ENCODE results near the gene ERO1A. TPM values are rescaled to one million over a fixed set of nuclear protein-coding genes. Genes with fewer than 3 reads are reported as not detected.
"Not testable (repeated sequence)": the region's sequence is repeated elsewhere in the genome, so short reads cannot be mapped to it uniquely, and the experiment has no call there.

The ERO1A gene
- total RNA-seq (2014; rRNA removed; shearing (Covaris generic)): 58.8 and 62.2 TPM in 2 replicates

- DNase-seq (ENCODE audit: low spot score): peak; percentile 68
These were observed at the start of gene ERO1A for GRCh38 chr14:52695481-52696091. Gene ERO1A, minus strand, starts transcription at chr14:52695558. Its CDS starts 77 bp downstream, at chr14:52695481.

DNA sequence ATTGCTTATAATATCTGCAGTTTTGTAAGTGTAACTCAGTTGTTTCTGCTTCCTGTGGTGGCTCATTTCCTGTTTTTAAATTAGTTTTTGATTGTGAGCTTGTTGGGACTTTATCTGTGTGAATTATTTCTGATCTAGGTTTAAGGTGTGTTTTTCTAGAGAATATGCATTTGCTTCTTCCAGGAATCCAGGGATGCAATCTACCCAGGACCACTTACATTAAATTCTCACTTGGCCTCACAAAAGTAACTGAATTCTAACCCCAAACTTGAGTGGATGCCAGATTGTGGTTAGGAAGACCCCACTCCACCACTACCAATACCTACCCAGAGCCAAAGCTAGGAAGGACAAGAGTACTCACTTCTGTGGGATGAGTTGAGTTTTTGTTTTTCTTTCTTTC is 46.5 kb upstream of the ERO1A start:
- DNase-seq (ENCODE audit: low spot score): no peak

- DNase-seq (ENCODE audit: low spot score): no peak
These were observed 45.4 kb upstream of the ERO1A start for GRCh38 chr14:52740751-52741150.

GRCh38 chr14:52738409-52738808 is 43.1 kb upstream of the ERO1A start:
- no peak for DNase-seq (ENCODE audit: low spot score)

GRCh38 chr14:52735921-52736489 is 40.6 kb upstream of the ERO1A start:
- DNase-seq (ENCODE audit: low spot score): no peak

DNA sequence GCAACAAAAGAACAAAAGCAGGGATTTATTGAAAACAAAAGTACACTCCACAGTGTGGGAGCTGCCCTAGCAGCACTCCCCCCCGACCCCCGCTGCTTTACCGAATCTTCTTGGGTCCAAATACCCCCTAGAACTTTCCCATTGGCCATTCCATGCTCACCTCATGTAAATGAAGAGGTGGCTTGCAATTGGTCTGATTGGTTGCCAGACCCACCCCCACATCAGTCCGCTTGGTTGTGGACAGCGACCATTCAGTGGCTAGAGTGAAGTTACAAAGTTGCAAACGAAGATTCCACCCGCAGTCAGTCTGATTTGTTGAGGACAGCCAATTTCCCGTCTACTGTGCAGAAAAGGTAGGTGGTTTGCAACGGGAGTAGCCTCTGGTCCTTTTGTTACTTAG is 38.5 kb upstream of the ERO1A start:
- no peak for DNase-seq (ENCODE audit: low spot score)

- no peak for DNase-seq (ENCODE audit: low spot score)
These were observed 35.4 kb upstream of the ERO1A start for GRCh38 chr14:52730709-52731111.

GRCh38 chr14:52729925-52730708 is 34.8 kb upstream of the ERO1A start, which contains the start of gene STYX:
Gene STYX, plus strand, starts transcription at chr14:52730166. Its CDS starts 309 bp downstream, at chr14:52730475.
- DNase-seq (ENCODE audit: low spot score): peak; percentile 95

DNA sequence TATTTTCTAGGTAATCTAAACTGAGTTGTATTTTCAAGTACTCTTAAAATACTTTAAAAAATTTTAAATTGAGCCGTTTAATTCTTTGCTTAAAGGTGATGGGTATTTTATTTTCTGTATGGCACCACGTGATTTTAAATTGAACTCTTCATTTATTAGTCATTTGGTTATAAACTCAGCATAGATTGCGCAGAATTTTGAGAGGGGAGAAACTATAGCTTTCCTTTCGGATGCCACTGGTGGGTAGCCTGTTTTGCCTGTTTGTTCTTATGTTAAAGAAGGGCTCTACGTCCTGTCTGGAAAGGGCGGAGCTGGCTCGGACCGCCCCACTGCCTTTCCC is 34.2 kb upstream of the ERO1A start:
- DNase-seq (ENCODE audit: low spot score): no peak

GRCh38 chr14:52729035-52729434 is 33.7 kb upstream of the ERO1A start:
- not testable (repeated sequence) for DNase-seq (ENCODE audit: low spot score)

- DNase-seq (ENCODE audit: low spot score): not testable (repeated sequence)
These were observed 32.2 kb upstream of the ERO1A start for GRCh38 chr14:52727509-52727908.

DNA sequence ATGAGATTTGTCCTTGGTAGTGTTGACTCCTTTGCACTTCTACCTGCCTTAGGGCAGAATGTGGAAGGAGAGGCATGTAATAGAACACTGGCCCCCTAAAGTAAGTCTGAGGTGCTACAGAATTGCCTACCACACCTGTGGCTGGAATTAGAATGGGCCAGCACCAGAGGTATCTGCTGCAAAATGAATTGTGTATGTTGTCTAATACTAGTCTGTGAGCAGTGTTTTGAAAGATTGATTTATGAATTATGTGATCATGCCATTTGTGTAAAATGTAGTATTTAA is 28.9 kb upstream of the ERO1A start:
- no peak for DNase-seq (ENCODE audit: low spot score)

- DNase-seq (ENCODE audit: low spot score): no peak
These were observed 28.4 kb upstream of the ERO1A start for GRCh38 chr14:52723514-52724359.

DNA sequence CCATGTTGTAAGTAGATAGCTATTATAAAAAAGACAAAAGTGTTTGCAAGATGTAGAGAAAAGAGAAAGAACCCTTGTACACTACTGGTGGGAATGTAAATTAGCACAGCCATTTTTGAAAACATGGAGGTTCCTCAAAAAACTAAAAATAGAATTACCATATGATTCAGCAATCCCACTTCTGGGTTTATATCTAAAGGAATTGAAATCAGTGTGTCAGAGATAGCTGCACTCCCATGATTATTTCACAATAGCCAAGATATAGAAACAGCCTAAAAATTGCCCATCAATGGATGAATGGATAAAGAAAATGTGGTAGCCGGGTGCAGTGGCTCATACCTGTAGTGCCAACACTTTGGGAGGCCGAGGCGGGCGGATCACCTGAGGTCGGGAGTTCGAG is 20.8 kb upstream of the ERO1A start:
- no peak for DNase-seq (ENCODE audit: low spot score)

- no peak for DNase-seq (ENCODE audit: low spot score)
These were observed 16.3 kb upstream of the ERO1A start for GRCh38 chr14:52711666-52712065.

DNA sequence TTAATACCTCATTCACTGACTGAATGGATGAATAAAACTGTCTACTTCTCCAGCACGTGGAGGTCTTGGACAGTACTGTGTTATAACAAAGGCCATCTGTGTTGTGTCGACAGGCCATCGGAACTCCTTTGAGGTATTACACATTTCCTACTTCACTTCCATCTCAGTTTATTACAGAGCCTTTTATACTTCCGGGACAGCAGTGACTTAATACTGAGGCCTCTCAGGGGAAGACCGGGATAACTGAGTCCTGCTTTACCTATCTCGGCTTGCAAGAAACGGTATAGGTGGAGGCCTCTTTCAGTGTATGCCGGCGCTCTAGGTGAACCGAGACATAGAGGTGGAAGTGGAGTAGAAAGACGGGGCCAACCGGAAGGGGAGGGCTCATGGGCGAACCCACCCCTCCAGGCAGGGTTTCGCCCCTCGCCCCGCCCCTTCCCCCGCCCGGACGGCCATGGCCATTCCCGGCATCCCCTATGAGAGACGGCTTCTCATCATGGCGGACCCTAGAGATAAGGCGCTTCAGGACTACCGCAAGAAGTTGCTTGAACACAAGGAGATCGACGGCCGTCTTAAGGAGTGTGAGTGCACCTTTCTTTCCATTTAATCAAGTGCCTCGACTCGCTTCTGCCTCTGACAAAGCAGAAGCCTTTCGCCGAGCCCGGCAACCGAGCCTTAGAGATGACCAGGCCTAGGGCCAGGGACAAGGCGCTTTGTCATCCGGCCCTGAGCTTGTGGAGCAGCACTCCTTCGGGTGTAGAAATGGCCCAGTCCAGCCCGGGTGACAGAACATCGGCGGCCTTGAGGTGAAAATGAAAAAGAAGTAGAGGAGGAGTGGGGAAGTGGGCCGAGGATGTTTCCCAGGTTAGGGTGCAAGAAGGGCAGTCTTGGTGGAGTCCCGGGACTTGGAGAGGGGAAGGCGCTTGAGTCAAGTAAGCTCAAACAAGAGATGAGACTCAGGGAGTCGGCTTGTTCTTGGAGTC is 11.7 kb upstream of the ERO1A start, which contains the start of gene PSMC6:
Gene PSMC6, plus strand, starts transcription at position 477 of the 983 bp plus-strand sequence. Its CDS starts 20 bp downstream, at position 497.
- DNase-seq (ENCODE audit: low spot score): peak; percentile 89

DNA sequence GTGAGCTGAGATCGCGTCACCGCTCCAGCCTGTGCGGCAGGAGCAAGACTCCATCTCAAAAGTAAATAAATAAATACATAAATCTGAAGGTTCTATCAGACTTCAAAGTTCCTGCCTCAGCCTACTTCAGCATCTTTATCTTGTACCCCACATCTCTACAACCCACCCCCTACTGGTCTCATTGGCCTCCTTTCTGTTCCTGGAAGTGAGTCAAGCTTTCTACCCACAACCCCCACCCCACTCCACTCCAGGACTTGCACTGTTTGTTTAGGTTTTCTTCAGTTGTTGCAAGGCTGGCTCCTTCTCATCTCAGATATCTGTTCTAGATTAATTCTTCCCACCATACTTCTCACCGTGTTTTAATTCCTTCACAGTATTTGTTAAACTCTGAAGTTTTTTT is 10.9 kb upstream of the ERO1A start:
- no peak for DNase-seq (ENCODE audit: low spot score)

GRCh38 chr14:52703664-52704063 is 8.3 kb upstream of the ERO1A start:
- DNase-seq (ENCODE audit: low spot score): no peak

DNA sequence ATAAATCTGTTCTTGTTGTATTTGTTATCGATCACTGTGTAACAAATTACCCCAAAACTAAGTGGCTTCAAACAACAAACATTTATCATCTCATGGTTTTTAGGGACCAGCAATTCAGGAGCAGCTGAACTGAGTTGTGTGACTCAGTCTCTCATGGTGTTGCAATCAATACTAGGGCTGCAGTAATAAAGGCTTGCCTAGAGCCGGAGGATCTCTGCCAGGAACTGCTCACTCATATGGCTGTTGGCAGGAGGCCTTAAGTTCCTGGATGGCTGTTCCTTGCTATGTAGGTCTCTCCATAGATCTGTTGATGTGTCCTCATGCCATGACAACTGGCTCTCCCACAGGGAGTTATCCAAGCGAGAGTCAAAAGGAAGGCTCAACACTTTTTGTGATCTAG is 7.9 kb upstream of the ERO1A start:
- DNase-seq (ENCODE audit: low spot score): no peak

GRCh38 chr14:52701223-52701622 is 5.9 kb upstream of the ERO1A start:
- DNase-seq (ENCODE audit: low spot score): no peak

DNA sequence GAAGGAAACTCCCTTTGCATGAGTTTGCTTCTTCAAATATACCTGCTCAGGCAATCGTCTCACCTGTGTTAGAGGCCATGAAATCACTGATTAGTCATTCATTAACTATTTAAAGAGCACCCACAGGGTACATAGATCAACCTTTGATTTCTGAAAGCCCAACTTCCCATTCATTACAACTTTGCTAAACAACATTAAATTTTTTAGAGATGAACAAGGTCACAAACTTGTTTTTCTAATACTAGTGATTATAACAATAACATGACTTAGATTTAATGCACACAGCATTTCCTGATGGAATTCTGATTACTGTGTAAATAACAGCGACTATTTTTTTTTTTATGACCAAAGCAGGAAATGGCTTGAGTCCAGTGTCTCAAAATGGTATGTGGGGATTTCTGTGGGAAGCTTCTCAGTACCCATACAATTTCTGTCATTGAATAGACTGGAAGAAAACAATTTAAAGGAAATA is 5.4 kb upstream of the ERO1A start:
- DNase-seq (ENCODE audit: low spot score): peak; percentile 81
